ENCODE data around the gene ENTPD1.

DNA sequence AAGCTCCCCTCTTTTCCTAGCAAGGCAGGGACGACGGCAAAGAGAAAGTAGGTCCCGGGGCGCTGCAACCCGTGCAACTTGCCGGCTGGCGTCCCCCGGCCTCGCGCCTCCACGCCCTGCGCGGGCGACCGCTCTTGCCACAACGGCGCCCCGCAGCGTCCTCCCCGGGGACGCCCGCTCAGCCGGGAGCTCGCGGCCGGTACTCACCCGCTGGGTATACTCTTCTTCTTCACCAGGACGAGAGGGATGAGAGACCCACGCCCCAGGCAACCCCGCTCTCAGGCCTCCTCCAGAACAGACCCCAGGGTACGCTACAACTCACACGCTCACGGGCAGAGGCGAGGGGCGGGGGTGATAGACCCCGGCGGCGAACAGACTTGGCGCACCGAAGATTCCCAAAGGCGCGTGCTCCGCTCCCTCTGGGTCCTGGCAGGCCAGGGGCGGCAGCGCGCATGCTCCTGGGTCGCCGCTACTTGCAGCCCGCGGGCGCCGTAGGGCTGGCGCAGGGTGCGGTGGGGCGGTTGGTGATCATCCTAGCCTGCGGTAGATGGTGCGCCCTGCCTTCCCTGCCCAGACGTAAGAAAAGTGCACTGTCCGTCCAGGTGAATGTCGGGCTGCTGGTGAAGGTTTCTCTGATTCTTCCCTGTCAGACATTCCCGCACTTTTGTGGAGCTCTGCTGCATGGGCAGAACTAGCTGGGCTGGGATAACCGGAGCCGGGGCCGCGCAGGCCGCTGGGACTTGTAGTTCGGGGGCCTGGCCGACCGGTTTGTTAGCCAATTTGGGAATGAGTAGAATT is 151.7 kb downstream of the ENTPD1 start, which contains the start of gene CC2D2B:
- TF ChIP-seq EP300 (IDR thresholded peaks at IDR 0.05), result no peak
- TF ChIP-seq, protein P1, sequence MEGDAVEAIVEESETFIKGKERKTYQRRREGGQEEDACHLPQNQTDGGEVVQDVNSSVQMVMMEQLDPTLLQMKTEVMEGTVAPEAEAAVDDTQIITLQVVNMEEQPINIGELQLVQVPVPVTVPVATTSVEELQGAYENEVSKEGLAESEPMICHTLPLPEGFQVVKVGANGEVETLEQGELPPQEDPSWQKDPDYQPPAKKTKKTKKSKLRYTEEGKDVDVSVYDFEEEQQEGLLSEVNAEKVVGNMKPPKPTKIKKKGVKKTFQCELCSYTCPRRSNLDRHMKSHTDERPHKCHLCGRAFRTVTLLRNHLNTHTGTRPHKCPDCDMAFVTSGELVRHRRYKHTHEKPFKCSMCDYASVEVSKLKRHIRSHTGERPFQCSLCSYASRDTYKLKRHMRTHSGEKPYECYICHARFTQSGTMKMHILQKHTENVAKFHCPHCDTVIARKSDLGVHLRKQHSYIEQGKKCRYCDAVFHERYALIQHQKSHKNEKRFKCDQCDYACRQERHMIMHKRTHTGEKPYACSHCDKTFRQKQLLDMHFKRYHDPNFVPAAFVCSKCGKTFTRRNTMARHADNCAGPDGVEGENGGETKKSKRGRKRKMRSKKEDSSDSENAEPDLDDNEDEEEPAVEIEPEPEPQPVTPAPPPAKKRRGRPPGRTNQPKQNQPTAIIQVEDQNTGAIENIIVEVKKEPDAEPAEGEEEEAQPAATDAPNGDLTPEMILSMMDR (IDR thresholded peaks at IDR 0.05), result peak in 1 of 7 experiments; percentile 14
